ENCODE results near the gene MAP4K4. TPM values are rescaled to one million over a fixed set of nuclear protein-coding genes. Genes with fewer than 3 reads are reported as not detected.

Gene MAP4K4
- total and polyA plus RNA-seq, 8 donors, result 80.2 to 143 (median 129) TPM

- DNase-seq (no peak), ATAC-seq (no peak)
- Histone ChIP-seq H3K9me3 (no peaks in the 10 kb centered on the region), H3K27ac (no peak overlapping the region), H3K27me3 (no peaks in the 10 kb centered on the region), H3K36me3 (no peaks in the 10 kb centered on the region), H3K4me1 (no peaks in the 10 kb centered on the region), H3K4me3 (no peak overlapping the region)
- intact Hi-C loops (cut with DNase I), result no loop called here
- no peak for TF ChIP-seq CTCF (IDR thresholded peaks at IDR 0.05)
Measured at GRCh38 chr2:101679801-101680487, 17.6 kb upstream of the MAP4K4 start.

GRCh38 chr2:101682311-101682710 lies 15.2 kb upstream of the MAP4K4 start:
- intact Hi-C loops (cut with DNase I), result no loop called here

GRCh38 chr2:101684313-101684712 lies 13.2 kb upstream of the MAP4K4 start:
- Histone ChIP-seq H3K36me3 (no peaks in the 10 kb centered on the region), H3K27ac (no peak overlapping the region), H3K27me3 (no peaks in the 10 kb centered on the region), H3K4me1 (no peaks in the 10 kb centered on the region), H3K9me3 (no peaks in the 10 kb centered on the region), H3K4me3 (no peak overlapping the region)
- no peak for ATAC-seq
- no peak for TF ChIP-seq CTCF (IDR thresholded peaks at IDR 0.05)
- DNase-seq, result no peak
- intact Hi-C loops (cut with DNase I), result no loop called here

More at GRCh38 chr2:101682311-101682710, 15.2 kb upstream of the MAP4K4 start:
- no peak for DNase-seq
- no peak overlapping the region for H3K4me3 ChIP-seq
- ATAC-seq, result no peak
- no peaks in the 10 kb centered on the region for H3K9me3 ChIP-seq
- H3K27ac ChIP-seq, result no peak overlapping the region
- no peaks in the 10 kb centered on the region for H3K4me1 ChIP-seq
- no peaks in the 10 kb centered on the region for H3K36me3 ChIP-seq
- no peak for TF ChIP-seq CTCF (IDR thresholded peaks at IDR 0.05)
- H3K27me3 ChIP-seq, result no peaks in the 10 kb centered on the region

- intact Hi-C loops (cut with DNase I), result no loop called here
- Histone ChIP-seq H3K9me3 (no peaks in the 10 kb centered on the region), H3K4me1 (no peaks in the 10 kb centered on the region), H3K36me3 (no peaks in the 10 kb centered on the region), H3K4me3 (no peak overlapping the region), H3K27ac (no peak overlapping the region), H3K27me3 (no peaks in the 10 kb centered on the region)
- TF ChIP-seq CTCF (IDR thresholded peaks at IDR 0.05), result no peak
- DNase-seq, result no peak
- ATAC-seq, result no peak
Measured at GRCh38 chr2:101688261-101688660, 9.2 kb upstream of the MAP4K4 start.

- TF ChIP-seq CTCF (IDR thresholded peaks at IDR 0.05), result no peak
- no peak for DNase-seq
- Histone ChIP-seq H3K9me3 (peaks cover 0 to 4% of the 10 kb centered on the region in 2 donors), H3K36me3 (no peaks in the 10 kb centered on the region), H3K4me1 (no peaks in the 10 kb centered on the region), H3K27me3 (no peaks in the 10 kb centered on the region), H3K27ac (no peak overlapping the region), H3K4me3 (no peak overlapping the region)
- ATAC-seq, result no peak
- intact Hi-C loops (cut with DNase I), result no loop called here
Measured at GRCh38 chr2:101689114-101689825, 8.2 kb upstream of the MAP4K4 start.

Data from left lung (tissue), 10 donors.